ENCODE measurements around the gene GALNT8. TPM values are rescaled to one million over a fixed set of nuclear protein-coding genes. Genes with fewer than 3 reads are reported as not detected.

Gene GALNT8
- total RNA-seq, 4 donors from 2014 or later = 0.98 to 2.7 (median 1.5) TPM

DNA sequence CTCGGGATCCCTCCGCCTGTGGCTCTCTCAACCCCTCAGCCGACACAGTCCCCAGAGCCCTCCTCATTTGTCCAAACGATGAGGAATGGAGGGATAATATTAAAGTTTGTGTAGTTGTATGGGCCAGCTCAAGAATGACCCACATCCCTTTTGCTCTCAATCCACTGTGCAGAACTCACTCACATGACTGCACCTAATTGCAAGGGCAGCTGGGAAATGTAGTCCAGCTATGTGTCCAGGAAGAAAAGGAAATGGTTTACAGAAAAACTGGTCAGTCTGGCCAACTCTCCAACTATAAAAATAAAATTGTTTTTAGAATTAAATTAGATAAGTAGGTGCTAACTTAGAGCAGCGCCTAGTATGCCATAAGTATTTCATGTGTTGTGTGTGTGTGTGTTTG, 66.6 kb downstream of the GALNT8 start:
- TF ChIP-seq EP300 (IDR thresholded peaks at IDR 0.05) = no peak
- intact Hi-C loops (cut with DNase I) = no loop called here
- peaks cover 0 to under 1% (median 0%) of the 10 kb centered on the region in 4 donors for H3K4me1 ChIP-seq
- H3K36me3 ChIP-seq = no peaks in the 10 kb centered on the region
- no peak overlapping the region for H3K27ac ChIP-seq (replicated peaks in 1 of 4)
- H3K4me3 ChIP-seq = no peak overlapping the region
- WGBS = 94% methylated on average over 5 of the region's 5 CpGs
- H3K27me3 ChIP-seq = no peaks in the 10 kb centered on the region
- no peak for DNase-seq (ENCODE audit: extremely low spot score)
- peaks cover 0 to 7% (median 5%) of the 10 kb centered on the region in 4 donors for H3K9me3 ChIP-seq

DNA sequence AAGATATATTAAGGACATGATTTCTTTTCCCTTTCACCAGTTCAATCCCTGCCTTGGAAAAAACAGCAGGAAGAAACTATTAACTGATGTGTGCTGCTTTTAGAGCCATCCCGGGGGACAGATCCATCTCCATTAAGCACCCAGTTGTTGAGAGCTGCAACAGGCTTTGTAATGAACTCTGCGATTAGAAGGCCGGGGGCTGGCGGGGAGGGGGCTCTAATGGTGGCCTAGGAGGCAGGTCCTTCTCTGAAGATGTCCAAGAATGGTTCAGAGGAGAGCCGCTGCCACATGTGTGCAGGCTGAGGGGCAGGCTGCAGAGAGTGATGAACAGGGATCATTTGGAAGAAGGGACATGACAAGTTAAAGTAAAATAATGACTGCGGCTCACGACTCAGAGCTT, 67.8 kb downstream of the GALNT8 start:
- H3K4me3 ChIP-seq = no peak overlapping the region
- H3K9me3 ChIP-seq = peaks cover 0 to 7% (median 5%) of the 10 kb centered on the region in 4 donors
- TF ChIP-seq POLR2AphosphoS5 (IDR thresholded peaks at IDR 0.05) = no peak
- TF ChIP-seq, protein P1, sequence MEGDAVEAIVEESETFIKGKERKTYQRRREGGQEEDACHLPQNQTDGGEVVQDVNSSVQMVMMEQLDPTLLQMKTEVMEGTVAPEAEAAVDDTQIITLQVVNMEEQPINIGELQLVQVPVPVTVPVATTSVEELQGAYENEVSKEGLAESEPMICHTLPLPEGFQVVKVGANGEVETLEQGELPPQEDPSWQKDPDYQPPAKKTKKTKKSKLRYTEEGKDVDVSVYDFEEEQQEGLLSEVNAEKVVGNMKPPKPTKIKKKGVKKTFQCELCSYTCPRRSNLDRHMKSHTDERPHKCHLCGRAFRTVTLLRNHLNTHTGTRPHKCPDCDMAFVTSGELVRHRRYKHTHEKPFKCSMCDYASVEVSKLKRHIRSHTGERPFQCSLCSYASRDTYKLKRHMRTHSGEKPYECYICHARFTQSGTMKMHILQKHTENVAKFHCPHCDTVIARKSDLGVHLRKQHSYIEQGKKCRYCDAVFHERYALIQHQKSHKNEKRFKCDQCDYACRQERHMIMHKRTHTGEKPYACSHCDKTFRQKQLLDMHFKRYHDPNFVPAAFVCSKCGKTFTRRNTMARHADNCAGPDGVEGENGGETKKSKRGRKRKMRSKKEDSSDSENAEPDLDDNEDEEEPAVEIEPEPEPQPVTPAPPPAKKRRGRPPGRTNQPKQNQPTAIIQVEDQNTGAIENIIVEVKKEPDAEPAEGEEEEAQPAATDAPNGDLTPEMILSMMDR (IDR thresholded peaks at IDR 0.05) = no peak
- TF ChIP-seq POLR2A (IDR thresholded peaks at IDR 0.05; ENCODE audit: low read depth) = no peak
- TF ChIP-seq EP300 (IDR thresholded peaks at IDR 0.05) = no peak
- DNase-seq (ENCODE audit: extremely low spot score) = no peak
- H3K4me1 ChIP-seq = no peaks in the 10 kb centered on the region
- H3K27ac ChIP-seq (replicated peaks in 1 of 4) = no peak overlapping the region
- no peaks in the 10 kb centered on the region for H3K36me3 ChIP-seq
- WGBS = 52% methylated on average over 7 of the region's 7 CpGs
- no peaks in the 10 kb centered on the region for H3K27me3 ChIP-seq
- intact Hi-C loops (cut with DNase I) = no loop called here

DNA sequence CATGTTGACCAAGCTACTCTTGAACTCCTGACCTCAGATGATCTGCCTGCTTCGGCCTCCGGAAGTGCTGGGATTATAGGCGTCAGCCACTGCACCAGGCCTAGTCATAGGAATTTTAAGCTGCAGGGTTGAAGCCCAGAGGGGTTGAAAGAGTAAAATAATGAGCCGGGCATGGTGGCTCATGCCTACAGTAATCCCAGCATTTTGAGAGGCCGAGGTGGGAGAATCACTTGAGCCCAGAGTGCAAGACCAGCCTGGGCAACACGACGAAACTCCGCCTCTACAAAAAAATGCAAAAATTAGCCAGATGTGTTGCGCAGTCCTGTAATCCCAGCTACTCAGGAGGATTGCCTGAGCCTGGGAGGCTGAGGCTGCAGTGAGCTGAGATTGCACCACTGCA, 69.6 kb downstream of the GALNT8 start:
- Histone ChIP-seq H3K27me3 (no peaks in the 10 kb centered on the region), H3K27ac (replicated peaks in 1 of 4) (no peak overlapping the region), H3K4me1 (no peaks in the 10 kb centered on the region), H3K4me3 (no peak overlapping the region), H3K36me3 (no peaks in the 10 kb centered on the region), H3K9me3 (peaks cover 0 to 7% (median 3%) of the 10 kb centered on the region in 4 donors)
- no peak for DNase-seq (ENCODE audit: extremely low spot score)
- WGBS = 98% methylated on average over 9 of the region's 9 CpGs
- intact Hi-C loops (cut with DNase I) = no loop called here
- no peak for TF ChIP-seq POLR2A (IDR thresholded peaks at IDR 0.05; ENCODE audit: low read depth)
- no peak for TF ChIP-seq EP300 (IDR thresholded peaks at IDR 0.05)
- no peak for TF ChIP-seq POLR2AphosphoS5 (IDR thresholded peaks at IDR 0.05)
- TF ChIP-seq, protein P1 (IDR thresholded peaks at IDR 0.05) = no peak

DNA sequence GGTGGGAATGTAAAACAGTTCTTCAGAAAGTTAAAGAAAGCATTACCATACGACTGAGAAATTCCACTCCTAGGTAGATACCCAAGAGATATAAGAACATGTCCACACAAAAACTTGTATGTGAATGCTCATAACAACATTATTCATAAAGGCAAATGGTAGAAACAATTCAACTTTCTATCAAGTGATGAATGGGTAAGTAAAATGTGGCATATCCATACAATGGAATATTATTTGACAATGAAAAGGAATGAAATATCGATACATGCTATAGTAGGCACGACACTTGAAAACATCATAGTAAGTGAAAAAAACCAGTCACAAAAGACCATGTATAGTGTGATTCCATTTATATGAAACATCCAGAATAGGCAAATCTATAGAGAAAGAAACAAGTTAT, 71.3 kb downstream of the GALNT8 start:
- TF ChIP-seq EP300 (IDR thresholded peaks at IDR 0.05) (no peak), POLR2A (IDR thresholded peaks at IDR 0.05; ENCODE audit: low read depth) (no peak), POLR2AphosphoS5 (IDR thresholded peaks at IDR 0.05) (no peak)
- TF ChIP-seq, protein P1 (IDR thresholded peaks at IDR 0.05) = no peak
- no peaks in the 10 kb centered on the region for H3K36me3 ChIP-seq
- 95% methylated on average over 3 of the region's 3 CpGs for WGBS
- no peak overlapping the region for H3K27ac ChIP-seq (replicated peaks in 1 of 4)
- intact Hi-C loops (cut with DNase I) = no loop called here
- no peak overlapping the region for H3K4me3 ChIP-seq
- DNase-seq (ENCODE audit: extremely low spot score) = no peak
- H3K27me3 ChIP-seq = no peaks in the 10 kb centered on the region
- H3K4me1 ChIP-seq = no peaks in the 10 kb centered on the region
- peaks cover 0 to 7% (median 3%) of the 10 kb centered on the region in 4 donors for H3K9me3 ChIP-seq

DNA sequence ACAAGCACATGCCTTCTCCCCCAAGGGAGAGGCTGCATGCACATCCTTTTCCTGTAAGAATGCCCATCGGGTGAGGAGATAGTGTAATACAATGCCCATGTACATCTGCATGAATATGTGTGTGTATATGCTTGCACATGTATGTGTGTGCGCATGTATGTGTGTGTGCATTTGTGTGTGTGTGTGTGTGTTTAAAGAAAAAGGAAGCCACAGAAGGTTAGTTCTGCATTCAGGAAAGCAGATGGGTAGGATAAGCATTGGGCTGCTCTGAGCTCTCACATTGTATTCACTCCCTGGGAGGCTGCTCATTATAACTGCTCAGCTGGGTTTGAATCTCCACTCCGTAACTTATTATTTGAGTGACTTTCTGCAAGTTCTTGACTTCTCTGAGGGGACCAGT, 74.3 kb downstream of the GALNT8 start:
- intact Hi-C loops (cut with DNase I) = no loop called here
- WGBS = 79% methylated on average over 3 of the region's 3 CpGs
- Histone ChIP-seq H3K27me3 (no peaks in the 10 kb centered on the region), H3K4me1 (no peaks in the 10 kb centered on the region), H3K36me3 (no peaks in the 10 kb centered on the region), H3K4me3 (no peak overlapping the region), H3K27ac (replicated peaks in 1 of 4) (no peak overlapping the region), H3K9me3 (peaks cover 0 to 7% (median 3%) of the 10 kb centered on the region in 4 donors)
- TF ChIP-seq POLR2A (IDR thresholded peaks at IDR 0.05; ENCODE audit: low read depth) = no peak
- TF ChIP-seq EP300 (IDR thresholded peaks at IDR 0.05) = no peak
- TF ChIP-seq, protein P1 (IDR thresholded peaks at IDR 0.05) = no peak
- TF ChIP-seq POLR2AphosphoS5 (IDR thresholded peaks at IDR 0.05) = no peak
- DNase-seq (ENCODE audit: extremely low spot score) = no peak

All from esophagus muscularis mucosa (tissue), 4 donors.